HepG2 (cell line): ENCODE data around the gene CYP4F2. TPM values are rescaled to one million over a fixed set of nuclear protein-coding genes. Genes with fewer than 3 reads are reported as not detected.

Experiments used
- NR2F2 ChIP-seq: IDR thresholded peaks from 2 replicates; pipeline ENCODE4 v1.6.1; 2012; ENCODE audit warnings: low read depth, inconsistent platforms, borderline replicate concordance
- POGZ ChIP-seq: sonication (generic); formaldehyde crosslinking; IDR thresholded peaks from 2 replicates; pipeline ENCODE4 v1.4.0; 2020; ENCODE audit warnings: mild to moderate bottlenecking, missing genetic modification reagents
- POLR2AphosphoS5 ChIP-seq: IDR thresholded peaks from 2 replicates; pipeline ENCODE4 v1.6.1; 2012; ENCODE audit warnings: low read depth, low read length
- RBFOX2 ChIP-seq: fragments of 200-400 bp; formaldehyde crosslinking; IDR thresholded peaks from 2 replicates; pipeline ENCODE4 v1.6.1; 2017; ENCODE audit warnings: low read depth, mild to moderate bottlenecking, low read length
- SOX13 ChIP-seq, 3 experiments: fragments of 450-650 bp in 1 of 3; sonication (generic) in 1 of 3; formaldehyde crosslinking in 1 of 3; IDR thresholded peaks in 2 of 3; conservative IDR thresholded peaks in 1 of 3; 2 replicates each; pipeline versions ENCODE4 v1.5.0 to v1.6.1; 2016 to 2020; ENCODE audit warnings: antibody characterized with exemption in 1 of 3, mild to moderate bottlenecking in 1 of 3, missing compliant biosample characterization in 1 of 3, missing genetic modification reagents in 1 of 3, moderate library complexity in 1 of 3
- ZBTB7A ChIP-seq: sonication (generic); formaldehyde crosslinking; IDR thresholded peaks from 2 replicates; pipeline ENCODE4 v1.8.0; 2022; ENCODE audit warnings: mild to moderate bottlenecking, missing genetic modification reagents
- ZNF263 ChIP-seq: sonication (generic); formaldehyde crosslinking; IDR thresholded peaks from 2 replicates; pipeline ENCODE4 v1.4.0; 2020; ENCODE audit warnings: missing genetic modification reagents
- ZNF563 ChIP-seq: sonication (generic); formaldehyde crosslinking; IDR thresholded peaks from 2 replicates; pipeline ENCODE4 v1.8.0; 2022; ENCODE audit warnings: mild to moderate bottlenecking, moderate library complexity, missing genetic modification reagents
- ZNF792 ChIP-seq: IDR thresholded peaks from 2 replicates; pipeline ENCODE4 v1.6.1; 2016
- polyA plus RNA-seq, 8 experiments: library from polyadenylated mRNA; depleted of rRNA in 3 of 8; stranded (reverse) in 7 of 8; unstranded in 1 of 8; fragments of >200 nt; fragmentation: Illumina TruSeq in 4 of 8; extraction: Trizol in 4 of 8; gene quantifications; 2 replicates each; pipeline versions ENCODE4 v1.2.1 to v1.2.3, GENCODE V29; 2011 to 2016; ENCODE audit warnings: low read depth in 4 of 8, missing spikeins in 1 of 8, mixed read lengths in 1 of 8; ENCODE audit not compliant: insufficient read depth in 1 of 8
- total RNA-seq, 5 experiments: library from RNA; depleted of rRNA; stranded (reverse); fragments of >200 nt; fragmentation: Illumina TruSeq; extraction: Trizol; gene quantifications; 2 replicates each; pipeline ENCODE4 v1.2.3, GENCODE V29; 2016; ENCODE audit warnings: low read depth in 1 of 5
- TF ChIP-seq, protein P1 (sequence below): conservative IDR thresholded peaks from 2 replicates; pipeline ENCODE4 v1.6.1; 2018; ENCODE audit warnings: missing genetic modification reagents
- TF ChIP-seq, protein P2 (sequence below): sonication (generic); formaldehyde crosslinking; IDR thresholded peaks from 2 replicates; pipeline ENCODE4 v1.5.0; 2020; ENCODE audit warnings: mild to moderate bottlenecking, missing genetic modification reagents, borderline replicate concordance
- TF ChIP-seq, protein P3 (sequence below): IDR thresholded peaks from 2 replicates; pipeline ENCODE4 v1.6.1; 2016

Gene CYP4F2
- total and polyA plus RNA-seq, 2 of the 13 experiments (the other 11 are each of a cell fraction or from before 2014, with no cell fraction given), result 3.7 to 3.9 TPM

DNA sequence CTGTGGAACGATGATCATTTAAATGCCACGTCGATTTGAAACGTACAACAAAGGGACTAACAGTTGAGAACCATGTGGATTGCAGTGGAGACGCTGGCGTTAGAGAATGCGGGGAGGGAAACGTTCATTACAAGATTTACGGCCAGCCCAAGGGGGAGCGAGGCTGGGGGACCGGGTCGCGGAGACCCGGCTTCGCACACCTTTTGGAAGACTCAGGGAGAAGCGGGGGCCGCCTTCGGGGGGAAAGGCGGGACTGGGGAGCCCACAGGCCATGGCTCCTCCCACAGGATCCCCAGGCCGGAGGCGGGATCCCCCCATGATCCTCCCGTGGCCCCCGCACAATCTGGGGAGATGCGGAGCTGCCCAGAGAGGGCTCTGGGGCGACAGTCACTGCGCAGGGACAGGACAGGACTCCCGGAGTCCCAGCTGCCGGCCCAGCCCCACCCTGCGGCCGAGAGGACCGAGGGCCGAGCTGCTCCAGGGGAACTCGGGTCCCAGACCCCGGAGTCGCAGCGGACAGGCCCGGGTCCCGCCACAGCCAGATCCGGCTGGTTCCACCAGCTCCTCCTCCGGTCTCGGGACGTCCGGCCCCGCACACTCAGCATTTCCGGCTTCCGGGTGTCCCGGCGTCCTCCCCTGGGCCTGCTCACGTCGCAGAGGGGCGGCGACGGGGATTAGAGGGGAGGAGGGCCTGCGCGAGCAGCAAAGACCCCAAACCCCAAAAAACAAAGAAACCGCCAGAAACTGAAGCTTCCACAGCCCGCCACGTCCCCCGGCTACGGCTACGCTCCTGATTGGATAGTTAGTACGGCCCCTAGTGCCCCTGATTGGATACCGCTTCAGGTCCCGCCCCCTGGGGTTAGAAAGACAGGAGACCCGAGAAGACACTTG is 61.3 kb downstream of the CYP4F2 start (continued):
- TF ChIP-seq NR2F2 (0 out of 2 replicates have a peak, but pooled peaks have one; percentile 10), POGZ (CRISPR knock-in tag) (peak; percentile 47), ZNF792 (CRISPR knock-in tag) (no peak), ZBTB7A (CRISPR knock-in tag) (no peak), POLR2AphosphoS5 (peak; percentile 48), SOX13 (IDR thresholded peaks at IDR 0.05) (no peak), SOX13 (CRISPR knock-in tag; conservative IDR thresholded peaks at IDR 0.05 in 1 of 2, IDR thresholded peaks at IDR 0.05 in 1 of 2) (peak in 1 of 2 experiments; percentile 25; a peak in 1 of 4 replicates), RBFOX2 (peak; percentile 89), ZNF263 (peak; percentile 54; the same call in 1 of the 2 replicates), ZNF563 (CRISPR knock-in tag) (peak; percentile 80; the same call in 1 of the 2 replicates)
- TF ChIP-seq, protein P1, sequence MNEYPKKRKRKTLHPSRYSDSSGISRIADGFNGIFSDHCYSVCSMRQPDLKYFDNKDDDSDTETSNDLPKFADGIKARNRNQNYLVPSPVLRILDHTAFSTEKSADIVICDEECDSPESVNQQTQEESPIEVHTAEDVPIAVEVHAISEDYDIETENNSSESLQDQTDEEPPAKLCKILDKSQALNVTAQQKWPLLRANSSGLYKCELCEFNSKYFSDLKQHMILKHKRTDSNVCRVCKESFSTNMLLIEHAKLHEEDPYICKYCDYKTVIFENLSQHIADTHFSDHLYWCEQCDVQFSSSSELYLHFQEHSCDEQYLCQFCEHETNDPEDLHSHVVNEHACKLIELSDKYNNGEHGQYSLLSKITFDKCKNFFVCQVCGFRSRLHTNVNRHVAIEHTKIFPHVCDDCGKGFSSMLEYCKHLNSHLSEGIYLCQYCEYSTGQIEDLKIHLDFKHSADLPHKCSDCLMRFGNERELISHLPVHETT (CRISPR knock-in tag), result no peak
- TF ChIP-seq, protein P2, sequence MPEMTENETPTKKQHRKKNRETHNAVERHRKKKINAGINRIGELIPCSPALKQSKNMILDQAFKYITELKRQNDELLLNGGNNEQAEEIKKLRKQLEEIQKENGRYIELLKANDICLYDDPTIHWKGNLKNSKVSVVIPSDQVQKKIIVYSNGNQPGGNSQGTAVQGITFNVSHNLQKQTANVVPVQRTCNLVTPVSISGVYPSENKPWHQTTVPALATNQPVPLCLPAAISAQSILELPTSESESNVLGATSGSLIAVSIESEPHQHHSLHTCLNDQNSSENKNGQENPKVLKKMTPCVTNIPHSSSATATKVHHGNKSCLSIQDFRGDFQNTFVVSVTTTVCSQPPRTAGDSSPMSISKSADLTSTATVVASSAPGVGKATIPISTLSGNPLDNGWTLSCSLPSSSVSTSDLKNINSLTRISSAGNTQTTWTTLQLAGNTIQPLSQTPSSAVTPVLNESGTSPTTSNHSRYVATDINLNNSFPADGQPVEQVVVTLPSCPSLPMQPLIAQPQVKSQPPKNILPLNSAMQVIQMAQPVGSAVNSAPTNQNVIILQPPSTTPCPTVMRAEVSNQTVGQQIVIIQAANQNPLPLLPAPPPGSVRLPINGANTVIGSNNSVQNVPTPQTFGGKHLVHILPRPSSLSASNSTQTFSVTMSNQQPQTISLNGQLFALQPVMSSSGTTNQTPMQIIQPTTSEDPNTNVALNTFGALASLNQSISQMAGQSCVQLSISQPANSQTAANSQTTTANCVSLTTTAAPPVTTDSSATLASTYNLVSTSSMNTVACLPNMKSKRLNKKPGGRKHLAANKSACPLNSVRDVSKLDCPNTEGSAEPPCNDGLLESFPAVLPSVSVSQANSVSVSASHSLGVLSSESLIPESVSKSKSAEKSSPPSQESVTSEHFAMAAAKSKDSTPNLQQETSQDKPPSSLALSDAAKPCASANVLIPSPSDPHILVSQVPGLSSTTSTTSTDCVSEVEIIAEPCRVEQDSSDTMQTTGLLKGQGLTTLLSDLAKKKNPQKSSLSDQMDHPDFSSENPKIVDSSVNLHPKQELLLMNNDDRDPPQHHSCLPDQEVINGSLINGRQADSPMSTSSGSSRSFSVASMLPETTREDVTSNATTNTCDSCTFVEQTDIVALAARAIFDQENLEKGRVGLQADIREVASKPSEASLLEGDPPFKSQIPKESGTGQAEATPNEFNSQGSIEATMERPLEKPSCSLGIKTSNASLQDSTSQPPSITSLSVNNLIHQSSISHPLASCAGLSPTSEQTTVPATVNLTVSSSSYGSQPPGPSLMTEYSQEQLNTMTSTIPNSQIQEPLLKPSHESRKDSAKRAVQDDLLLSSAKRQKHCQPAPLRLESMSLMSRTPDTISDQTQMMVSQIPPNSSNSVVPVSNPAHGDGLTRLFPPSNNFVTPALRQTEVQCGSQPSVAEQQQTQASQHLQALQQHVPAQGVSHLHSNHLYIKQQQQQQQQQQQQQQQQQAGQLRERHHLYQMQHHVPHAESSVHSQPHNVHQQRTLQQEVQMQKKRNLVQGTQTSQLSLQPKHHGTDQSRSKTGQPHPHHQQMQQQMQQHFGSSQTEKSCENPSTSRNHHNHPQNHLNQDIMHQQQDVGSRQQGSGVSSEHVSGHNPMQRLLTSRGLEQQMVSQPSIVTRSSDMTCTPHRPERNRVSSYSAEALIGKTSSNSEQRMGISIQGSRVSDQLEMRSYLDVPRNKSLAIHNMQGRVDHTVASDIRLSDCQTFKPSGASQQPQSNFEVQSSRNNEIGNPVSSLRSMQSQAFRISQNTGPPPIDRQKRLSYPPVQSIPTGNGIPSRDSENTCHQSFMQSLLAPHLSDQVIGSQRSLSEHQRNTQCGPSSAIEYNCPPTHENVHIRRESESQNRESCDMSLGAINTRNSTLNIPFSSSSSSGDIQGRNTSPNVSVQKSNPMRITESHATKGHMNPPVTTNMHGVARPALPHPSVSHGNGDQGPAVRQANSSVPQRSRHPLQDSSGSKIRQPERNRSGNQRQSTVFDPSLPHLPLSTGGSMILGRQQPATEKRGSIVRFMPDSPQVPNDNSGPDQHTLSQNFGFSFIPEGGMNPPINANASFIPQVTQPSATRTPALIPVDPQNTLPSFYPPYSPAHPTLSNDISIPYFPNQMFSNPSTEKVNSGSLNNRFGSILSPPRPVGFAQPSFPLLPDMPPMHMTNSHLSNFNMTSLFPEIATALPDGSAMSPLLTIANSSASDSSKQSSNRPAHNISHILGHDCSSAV (CRISPR knock-in tag), result no peak
- TF ChIP-seq, protein P3, sequence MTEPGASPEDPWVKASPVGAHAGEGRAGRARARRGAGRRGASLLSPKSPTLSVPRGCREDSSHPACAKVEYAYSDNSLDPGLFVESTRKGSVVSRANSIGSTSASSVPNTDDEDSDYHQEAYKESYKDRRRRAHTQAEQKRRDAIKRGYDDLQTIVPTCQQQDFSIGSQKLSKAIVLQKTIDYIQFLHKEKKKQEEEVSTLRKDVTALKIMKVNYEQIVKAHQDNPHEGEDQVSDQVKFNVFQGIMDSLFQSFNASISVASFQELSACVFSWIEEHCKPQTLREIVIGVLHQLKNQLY (CRISPR knock-in tag), result no peak
